HepG2 (cell line): ENCODE data around the gene RNPS1. TPM values are rescaled to one million over a fixed set of nuclear protein-coding genes. Genes with fewer than 3 reads are reported as not detected.
A peak's percentile ranks its signal among the peaks of the same experiment; 100 is the strongest.

Experiments
- ASH2L ChIP-seq: fragments of 300-600, 200-600 bp; sonication (generic); IDR thresholded peaks from 2 replicates; pipeline ENCODE4 v1.7.0; 2017; ENCODE audit warnings: low read depth, mild to moderate bottlenecking, moderate library complexity, mixed read lengths, low read length; ENCODE audit not compliant: insufficient read length
- CC2D1A ChIP-seq: sonication (generic); formaldehyde crosslinking; IDR thresholded peaks from 2 replicates; pipeline ENCODE4 v1.8.1; 2023; ENCODE audit warnings: mild to moderate bottlenecking, missing genetic modification reagents
- DDIT3 ChIP-seq: sonication (generic); formaldehyde crosslinking; IDR thresholded peaks from 2 replicates; pipeline ENCODE4 v1.4.0; 2020; ENCODE audit warnings: mild to moderate bottlenecking, missing genetic modification reagents
- DNMT3B ChIP-seq: conservative IDR thresholded peaks from 2 replicates; pipeline ENCODE4 v1.6.1; 2016; ENCODE audit warnings: missing biosample characterization, control low read depth
- IRF9 ChIP-seq: sonication (generic); formaldehyde crosslinking; IDR thresholded peaks from 2 replicates; pipeline ENCODE4 v1.8.0; 2022; ENCODE audit warnings: missing genetic modification reagents, mild to moderate bottlenecking, borderline replicate concordance
- MAX ChIP-seq: IDR thresholded peaks from 2 replicates; pipeline ENCODE4 v1.6.1; 2012; ENCODE audit warnings: inconsistent platforms
- NCOA5 ChIP-seq: sonication (generic); formaldehyde crosslinking; IDR thresholded peaks from 2 replicates; pipeline ENCODE4 v1.4.0; 2020; ENCODE audit warnings: missing genetic modification reagents
- PRDM15 ChIP-seq: sonication (generic); formaldehyde crosslinking; IDR thresholded peaks from 2 replicates; pipeline ENCODE4 v1.4.0; 2020; ENCODE audit warnings: missing genetic modification reagents
- SOX5 ChIP-seq: IDR thresholded peaks from 2 replicates; pipeline ENCODE4 v1.6.1; 2016; ENCODE audit warnings: borderline replicate concordance
- ZBTB40 ChIP-seq, 2 experiments: fragments of 450-650 bp in 1 of 2; sonication (generic) in 1 of 2; formaldehyde crosslinking in 1 of 2; IDR thresholded peaks; 2 replicates each; pipeline versions ENCODE4 v1.6.1 to v1.8.0; 2016 to 2022; ENCODE audit warnings: antibody characterized with exemption in 1 of 2, mild to moderate bottlenecking in 1 of 2, missing genetic modification reagents in 1 of 2
- ZNF317 ChIP-seq: sonication (generic); formaldehyde crosslinking; IDR thresholded peaks from 2 replicates; pipeline ENCODE4 v1.5.0; 2020; ENCODE audit warnings: mild to moderate bottlenecking, missing genetic modification reagents
- ZNF33A ChIP-seq: sonication (generic); formaldehyde crosslinking; IDR thresholded peaks from 2 replicates; pipeline ENCODE4 v1.5.1; 2020; ENCODE audit warnings: missing genetic modification reagents, mild to moderate bottlenecking, moderate library complexity, borderline replicate concordance
- ZNF431 ChIP-seq: sonication (generic); formaldehyde crosslinking; IDR thresholded peaks from 2 replicates; pipeline ENCODE4 v1.9.0; 2022; ENCODE audit warnings: missing genetic modification reagents, low read depth, mild to moderate bottlenecking, borderline replicate concordance
- polyA plus RNA-seq, 8 experiments: library from polyadenylated mRNA; depleted of rRNA in 3 of 8; stranded (reverse) in 7 of 8; unstranded in 1 of 8; fragments of >200 nt; fragmentation: Illumina TruSeq in 4 of 8; extraction: Trizol in 4 of 8; gene quantifications; 2 replicates each; pipeline versions ENCODE4 v1.2.1 to v1.2.3, GENCODE V29; 2011 to 2016; ENCODE audit warnings: low read depth in 4 of 8, missing spikeins in 1 of 8, mixed read lengths in 1 of 8; ENCODE audit not compliant: insufficient read depth in 1 of 8
- total RNA-seq, 5 experiments: library from RNA; depleted of rRNA; stranded (reverse); fragments of >200 nt; fragmentation: Illumina TruSeq; extraction: Trizol; gene quantifications; 2 replicates each; pipeline ENCODE4 v1.2.3, GENCODE V29; 2016; ENCODE audit warnings: low read depth in 1 of 5

The RNPS1 gene
- total and polyA plus RNA-seq, 2 of the 13 experiments (the other 11 are each of a cell fraction or from before 2014, with no cell fraction given) = 126 to 133 TPM

GRCh38 chr16:2251296-2252111 is 16.4 kb downstream of the RNPS1 start, which contains the start of gene ECI1 (continued):
- TF ChIP-seq ZBTB40 (IDR thresholded peaks at IDR 0.05) = no peak
- peak; percentile 49; the same call in 1 of the 2 replicates for TF ChIP-seq ZBTB40 (CRISPR knock-in tag; IDR thresholded peaks at IDR 0.05)
- no peak for TF ChIP-seq CC2D1A (CRISPR knock-in tag)
- TF ChIP-seq DDIT3 = no peak
- TF ChIP-seq IRF9 = no peak
- peak; percentile 46; the same call in 1 of the 2 replicates for TF ChIP-seq PRDM15 (CRISPR knock-in tag)
- no peak for TF ChIP-seq NCOA5 (CRISPR knock-in tag)
- TF ChIP-seq DNMT3B (CRISPR knock-in tag) = no peak
- TF ChIP-seq ZNF431 (CRISPR knock-in tag) = no peak
- TF ChIP-seq MAX = peak; percentile 75; the same call in 1 of the 2 replicates
- peak; percentile 91; the same call in 1 of the 2 replicates for TF ChIP-seq ZNF33A (CRISPR knock-in tag)
- TF ChIP-seq SOX5 (CRISPR knock-in tag) = peak; percentile 69; the same call in 1 of the 2 replicates
- TF ChIP-seq ASH2L = peak; percentile 25
- TF ChIP-seq ZNF317 (CRISPR knock-in tag) = peak; percentile 84
